Measurements from ENCODE around the gene DKC1. TPM values are rescaled to one million over a fixed set of nuclear protein-coding genes. Genes with fewer than 3 reads are reported as not detected.

The DKC1 gene
- total and polyA plus RNA-seq, 5 donors from 2014 or later: 28.3 to 55.0 (median 39.2) TPM

DNA sequence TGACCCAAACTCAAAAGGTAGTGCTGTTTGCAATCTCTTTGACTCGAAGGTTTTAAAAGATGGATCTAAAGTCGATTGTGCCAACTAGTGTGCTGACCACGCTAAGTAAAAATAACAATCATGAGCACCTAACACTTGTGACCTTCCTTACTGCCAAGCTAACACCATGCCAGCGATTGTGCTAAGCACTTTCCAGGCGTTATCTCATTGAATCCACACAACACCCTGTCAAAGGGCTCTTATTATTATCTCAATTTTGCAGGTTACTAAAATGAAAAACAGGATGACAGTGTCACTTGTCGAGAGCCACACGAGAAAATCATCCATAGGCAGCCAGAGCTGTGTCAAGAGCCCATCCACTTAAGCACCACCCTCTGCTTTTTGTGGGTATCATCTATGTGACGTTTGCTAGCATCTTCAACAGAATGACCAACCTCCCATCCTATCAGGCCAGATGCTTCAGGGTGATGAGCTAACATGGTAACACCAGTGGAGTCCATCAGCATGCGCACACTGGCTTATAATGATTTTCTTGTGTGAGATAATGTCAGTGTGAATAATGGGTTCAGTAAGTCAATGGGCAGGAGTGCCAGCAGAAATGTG, 10.9 kb upstream of the DKC1 start:
- Mint-ChIP-seq H3K4me3 (peak overlapping the region; percentile 14 to 90 (median 84)), H3K9me3 (no peaks in the 10 kb centered on the region), H3K27me3 (peaks cover 5% of the 10 kb centered on the region), H3K4me1 (peaks cover 6 to 17% (median 13%) of the 10 kb centered on the region in 4 donors), H3K27ac (peak overlapping the region in 1 of 3 donors; percentile 49), H3K36me3 (no peaks in the 10 kb centered on the region)
- Histone ChIP-seq H3K36me3 (ENCODE audit: control insufficient read depth, insufficient read depth, low read length) (no peaks in the 10 kb centered on the region), H3K27me3 (ENCODE audit: control insufficient read depth, insufficient read depth, low read length) (no peaks in the 10 kb centered on the region), H3K4me1 (ENCODE audit: control insufficient read depth, insufficient read depth, low read length, poor library complexity, severe bottlenecking) (peaks cover 9% of the 10 kb centered on the region), H3K9me3 (ENCODE audit: control insufficient read depth in 2 of 2, low read length in 2 of 2) (no peaks in the 10 kb centered on the region), H3K4me3 (ENCODE audit: low read depth, low read length) (peak overlapping the region; percentile 44), H3K27ac (ENCODE audit: insufficient read depth, low read length, poor library complexity, severe bottlenecking) (no peak overlapping the region)
- ATAC-seq (ENCODE audit: low read depth in 2 of 2): no peak
- no peak for DNase-seq

DNA sequence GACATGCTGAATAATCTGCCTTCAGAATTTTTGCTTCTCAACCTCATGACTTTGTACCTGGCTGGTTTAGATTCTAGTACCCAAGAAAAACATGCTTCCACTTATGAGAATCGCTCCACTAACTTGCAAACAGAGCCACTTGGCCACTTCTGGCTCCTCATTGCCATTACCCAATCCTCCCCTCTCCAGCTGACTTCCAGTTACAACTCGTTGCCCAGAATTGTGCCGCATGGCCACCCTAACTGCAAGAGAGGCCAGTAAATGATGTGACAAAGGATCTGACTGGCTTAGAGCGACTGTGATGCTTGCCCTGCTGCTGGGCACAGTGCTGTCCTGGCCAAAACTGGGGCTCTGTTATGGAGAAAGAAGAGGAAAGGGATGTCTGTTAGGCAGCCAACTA, 4.0 kb upstream of the DKC1 start:
- H3K27ac Mint-ChIP-seq: no peak overlapping the region
- no peak for DNase-seq
- peaks cover 15% of the 10 kb centered on the region for H3K4me1 ChIP-seq (ENCODE audit: control insufficient read depth, insufficient read depth, low read length, poor library complexity, severe bottlenecking)

DNA sequence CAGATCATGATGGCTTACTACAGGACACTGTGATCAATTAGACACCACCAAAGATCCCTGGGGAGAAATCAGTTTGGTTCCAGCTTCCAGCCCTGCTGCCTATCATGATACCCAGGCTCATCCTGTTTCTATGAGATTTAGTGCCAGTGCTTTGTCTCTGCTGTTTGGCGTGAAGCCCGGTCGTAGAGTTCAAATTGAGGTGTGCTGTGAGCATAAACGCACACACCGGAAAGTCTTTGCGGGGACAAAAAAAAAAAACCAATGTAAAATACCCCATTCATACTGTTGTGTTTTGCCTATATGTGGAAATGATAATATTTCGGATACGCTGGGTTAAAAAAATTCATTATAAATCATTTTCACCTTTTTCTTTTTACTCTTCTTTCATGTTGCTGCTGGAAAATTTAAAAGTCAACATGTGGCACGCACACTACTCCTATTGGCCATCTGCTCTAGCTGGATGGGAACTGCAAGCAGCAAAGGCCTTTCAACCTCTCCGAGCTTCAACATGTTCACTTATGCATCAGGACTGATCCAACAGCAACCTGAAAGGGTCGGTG, 607 bp upstream of the DKC1 start:
- H3K4me1 ChIP-seq (ENCODE audit: control insufficient read depth, insufficient read depth, low read length, poor library complexity, severe bottlenecking): peaks cover 17% of the 10 kb centered on the region
- H3K27me3 ChIP-seq (ENCODE audit: control insufficient read depth, insufficient read depth, low read length): no peaks in the 10 kb centered on the region
- H3K27ac ChIP-seq (ENCODE audit: insufficient read depth, low read length, poor library complexity, severe bottlenecking): peak overlapping the region; percentile 81
- Mint-ChIP-seq H3K9me3 (peaks cover 0 to 2% (median 0%) of the 10 kb centered on the region in 7 donors), H3K27ac (peak overlapping the region; percentile 7 to 87 (median 57)), H3K27me3 (no peaks in the 10 kb centered on the region), H3K36me3 (peaks cover 3% of the 10 kb centered on the region), H3K4me1 (peaks cover 3 to 26% (median 14%) of the 10 kb centered on the region in 4 donors), H3K4me3 (peak overlapping the region; percentile 90 to 98 (median 94))
- peak overlapping the region; percentile 89 for H3K4me3 ChIP-seq (ENCODE audit: low read depth, low read length)
- no peaks in the 10 kb centered on the region for H3K9me3 ChIP-seq (ENCODE audit: control insufficient read depth in 2 of 2, low read length in 2 of 2)
- DNase-seq (no peak), ATAC-seq (ENCODE audit: low read depth in 2 of 2) (no peak)
- peaks cover 22% of the 10 kb centered on the region for H3K36me3 ChIP-seq (ENCODE audit: control insufficient read depth, insufficient read depth, low read length)

More for the DNA sequence above, 4.0 kb upstream of the DKC1 start:
- H3K9me3 Mint-ChIP-seq: no peaks in the 10 kb centered on the region
- H3K36me3 ChIP-seq (ENCODE audit: control insufficient read depth, insufficient read depth, low read length): no peaks in the 10 kb centered on the region
- H3K27me3 Mint-ChIP-seq: no peaks in the 10 kb centered on the region
- H3K9me3 ChIP-seq (ENCODE audit: control insufficient read depth in 2 of 2, low read length in 2 of 2): no peaks in the 10 kb centered on the region
- no peak for ATAC-seq (ENCODE audit: low read depth in 2 of 2)
- peaks cover 0 to 15% (median 6%) of the 10 kb centered on the region in 4 donors for H3K4me1 Mint-ChIP-seq
- no peak overlapping the region for H3K27ac ChIP-seq (ENCODE audit: insufficient read depth, low read length, poor library complexity, severe bottlenecking)
- peak overlapping the region in 1 of 4 donors; percentile 36 for H3K4me3 Mint-ChIP-seq
- H3K4me3 ChIP-seq (ENCODE audit: low read depth, low read length): no peak overlapping the region
- H3K36me3 Mint-ChIP-seq: no peaks in the 10 kb centered on the region
- no peaks in the 10 kb centered on the region for H3K27me3 ChIP-seq (ENCODE audit: control insufficient read depth, insufficient read depth, low read length)

DNA sequence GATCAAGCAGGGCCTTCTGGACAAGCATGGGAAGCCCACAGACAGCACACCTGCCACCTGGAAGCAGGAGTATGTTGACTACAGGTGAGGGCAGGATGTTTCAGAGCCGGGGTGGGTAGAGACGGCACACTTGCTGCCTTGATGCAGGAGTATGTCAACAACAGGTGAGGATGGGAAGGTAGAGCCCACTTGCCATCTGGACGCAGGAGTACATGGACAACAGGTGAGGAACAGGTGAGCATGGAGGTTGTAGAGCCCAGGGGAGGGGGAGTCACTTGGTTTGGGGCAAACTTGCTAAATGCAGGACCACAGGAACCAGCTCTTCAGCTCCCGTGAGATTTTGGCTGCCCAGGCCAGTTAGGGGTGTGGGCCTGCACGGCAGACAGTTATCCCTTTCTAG, 12.0 kb downstream of the DKC1 start:
- H3K27ac Mint-ChIP-seq: no peak overlapping the region
- Histone ChIP-seq H3K9me3 (ENCODE audit: control insufficient read depth in 2 of 2, low read length in 2 of 2) (no peaks in the 10 kb centered on the region), H3K4me3 (ENCODE audit: low read depth, low read length) (no peak overlapping the region), H3K4me1 (ENCODE audit: control insufficient read depth, insufficient read depth, low read length, poor library complexity, severe bottlenecking) (no peaks in the 10 kb centered on the region), H3K36me3 (ENCODE audit: control insufficient read depth, insufficient read depth, low read length) (peaks cover 58% of the 10 kb centered on the region), H3K27ac (ENCODE audit: insufficient read depth, low read length, poor library complexity, severe bottlenecking) (no peak overlapping the region), H3K27me3 (ENCODE audit: control insufficient read depth, insufficient read depth, low read length) (no peaks in the 10 kb centered on the region)
- H3K9me3 Mint-ChIP-seq: no peaks in the 10 kb centered on the region
- no peak for DNase-seq
- H3K27me3 Mint-ChIP-seq: no peaks in the 10 kb centered on the region
- H3K4me1 Mint-ChIP-seq: peaks cover 4 to 15% (median 5%) of the 10 kb centered on the region in 4 donors
- no peak for ATAC-seq (ENCODE audit: low read depth in 2 of 2)
- peaks cover 22% of the 10 kb centered on the region for H3K36me3 Mint-ChIP-seq
- no peak overlapping the region for H3K4me3 Mint-ChIP-seq

DNA sequence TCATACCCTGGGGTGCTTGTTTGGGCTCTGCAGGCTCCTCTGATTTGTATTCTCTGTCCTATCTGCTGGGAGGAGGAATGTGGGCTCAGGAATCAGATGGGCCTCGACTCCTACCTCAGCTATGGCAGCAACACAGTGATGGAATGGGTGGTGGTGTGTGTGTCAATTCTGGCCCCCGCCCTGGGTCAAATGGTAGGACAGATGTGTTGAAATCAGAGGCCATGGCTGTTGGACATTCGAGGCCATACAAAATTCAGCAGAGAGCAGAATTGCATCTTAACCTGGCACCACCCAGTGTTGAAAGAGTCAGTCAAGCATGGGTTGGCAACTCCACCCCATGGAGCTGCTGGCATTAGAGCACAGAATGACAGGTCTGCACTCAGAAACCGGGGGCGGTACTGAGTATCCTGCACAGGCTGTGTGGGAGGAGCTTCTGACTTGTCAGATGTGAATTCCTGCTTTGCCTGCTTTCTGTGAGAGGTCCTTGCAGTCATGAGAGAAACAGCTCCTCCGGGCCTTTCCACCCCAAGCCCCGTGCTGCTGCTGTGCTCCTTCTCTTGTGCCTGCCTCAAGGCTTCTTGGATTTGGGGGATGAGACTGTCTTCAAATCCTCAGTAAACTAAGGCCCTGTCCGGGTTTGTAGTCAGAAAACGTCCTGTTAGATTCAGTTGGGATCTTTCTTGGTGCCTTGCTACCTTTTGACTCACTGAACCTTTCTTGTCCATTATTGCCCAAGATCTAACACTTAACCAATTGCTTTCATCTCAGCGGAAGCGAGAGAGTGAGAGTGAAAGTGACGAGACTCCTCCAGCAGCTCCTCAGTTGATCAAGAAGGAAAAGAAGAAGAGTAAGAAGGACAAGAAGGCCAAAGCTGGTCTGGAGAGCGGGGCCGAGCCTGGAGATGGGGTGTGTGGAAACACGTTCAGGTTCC, 13.0 kb downstream of the DKC1 start:
- Histone ChIP-seq H3K4me1 (ENCODE audit: control insufficient read depth, insufficient read depth, low read length, poor library complexity, severe bottlenecking) (no peaks in the 10 kb centered on the region), H3K4me3 (ENCODE audit: low read depth, low read length) (no peak overlapping the region), H3K27me3 (ENCODE audit: control insufficient read depth, insufficient read depth, low read length) (no peaks in the 10 kb centered on the region), H3K9me3 (ENCODE audit: control insufficient read depth in 2 of 2, low read length in 2 of 2) (no peaks in the 10 kb centered on the region), H3K27ac (ENCODE audit: insufficient read depth, low read length, poor library complexity, severe bottlenecking) (no peak overlapping the region), H3K36me3 (ENCODE audit: control insufficient read depth, insufficient read depth, low read length) (peaks cover 50% of the 10 kb centered on the region)
- Mint-ChIP-seq H3K27me3 (no peaks in the 10 kb centered on the region), H3K36me3 (peaks cover 20% of the 10 kb centered on the region), H3K4me1 (peaks cover 2 to 15% (median 4%) of the 10 kb centered on the region in 4 donors), H3K4me3 (no peak overlapping the region), H3K27ac (peak overlapping the region in 2 of 3 donors; percentile 32 to 89), H3K9me3 (no peaks in the 10 kb centered on the region)
- DNase-seq: peak in 1 of 3 donors; percentile 31
- ATAC-seq (ENCODE audit: low read depth in 2 of 2): peak in 1 of 2 donors; percentile 31

DNA sequence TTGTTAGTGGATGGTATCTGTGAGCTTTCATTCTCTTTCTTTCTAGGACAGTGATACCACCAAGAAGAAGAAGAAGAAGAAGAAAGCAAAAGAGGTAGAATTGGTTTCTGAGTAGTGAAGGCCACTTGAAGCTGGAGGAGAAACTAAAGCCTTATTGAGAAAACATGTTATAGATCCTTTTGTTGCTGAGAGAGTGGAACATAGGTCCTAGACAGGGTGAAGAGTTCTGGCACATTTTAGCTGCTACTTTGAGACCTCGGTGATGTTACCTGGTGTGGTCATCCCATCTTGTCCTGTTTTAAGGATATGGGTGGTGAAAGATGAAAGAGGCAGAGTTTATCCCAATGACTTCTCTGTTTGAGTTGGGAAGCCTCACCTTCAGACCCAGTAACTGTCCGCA, 14.1 kb downstream of the DKC1 start:
- Mint-ChIP-seq H3K27ac (peak overlapping the region in 1 of 3 donors; percentile 9), H3K9me3 (no peaks in the 10 kb centered on the region), H3K4me3 (no peak overlapping the region), H3K4me1 (peaks cover 0 to 15% (median 3%) of the 10 kb centered on the region in 4 donors), H3K36me3 (peaks cover 18% of the 10 kb centered on the region), H3K27me3 (no peaks in the 10 kb centered on the region)
- peaks cover 46% of the 10 kb centered on the region for H3K36me3 ChIP-seq (ENCODE audit: control insufficient read depth, insufficient read depth, low read length)
- H3K4me3 ChIP-seq (ENCODE audit: low read depth, low read length): no peak overlapping the region
- ATAC-seq (ENCODE audit: low read depth in 2 of 2): no peak
- DNase-seq: no peak
- H3K9me3 ChIP-seq (ENCODE audit: control insufficient read depth in 2 of 2, low read length in 2 of 2): no peaks in the 10 kb centered on the region
- H3K27ac ChIP-seq (ENCODE audit: insufficient read depth, low read length, poor library complexity, severe bottlenecking): no peak overlapping the region
- H3K4me1 ChIP-seq (ENCODE audit: control insufficient read depth, insufficient read depth, low read length, poor library complexity, severe bottlenecking): no peaks in the 10 kb centered on the region
- no peaks in the 10 kb centered on the region for H3K27me3 ChIP-seq (ENCODE audit: control insufficient read depth, insufficient read depth, low read length)

DNA sequence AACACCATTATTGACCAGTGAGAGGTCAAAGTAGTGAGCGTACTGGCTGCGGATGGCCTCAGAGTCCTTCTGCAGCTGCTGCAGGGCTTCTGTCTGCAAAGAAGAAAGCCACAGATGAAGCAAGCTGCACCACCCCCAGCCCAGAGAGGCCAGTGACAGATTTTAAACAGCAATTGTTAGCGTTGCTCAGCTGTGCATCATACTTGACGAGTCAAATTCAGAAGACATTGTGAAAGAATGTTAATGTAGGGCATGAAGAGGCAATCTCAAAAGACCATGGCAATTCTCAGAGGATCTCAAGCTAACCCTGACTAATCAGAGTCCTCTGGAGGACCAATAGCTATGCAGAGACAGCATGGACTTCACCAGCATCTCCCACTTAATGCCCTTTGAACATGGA, 16.6 kb downstream of the DKC1 start:
- ATAC-seq (ENCODE audit: low read depth in 2 of 2): no peak

More for the DNA sequence above, 16.6 kb downstream of the DKC1 start:
- Mint-ChIP-seq H3K9me3 (no peaks in the 10 kb centered on the region), H3K36me3 (peaks cover 7% of the 10 kb centered on the region), H3K4me1 (peaks cover 0 to 22% (median 8%) of the 10 kb centered on the region in 4 donors), H3K27me3 (no peaks in the 10 kb centered on the region), H3K4me3 (no peak overlapping the region), H3K27ac (no peak overlapping the region)
- no peak overlapping the region for H3K27ac ChIP-seq (ENCODE audit: insufficient read depth, low read length, poor library complexity, severe bottlenecking)
- H3K4me1 ChIP-seq (ENCODE audit: control insufficient read depth, insufficient read depth, low read length, poor library complexity, severe bottlenecking): no peaks in the 10 kb centered on the region
- H3K4me3 ChIP-seq (ENCODE audit: low read depth, low read length): no peak overlapping the region
- peaks cover 30% of the 10 kb centered on the region for H3K36me3 ChIP-seq (ENCODE audit: control insufficient read depth, insufficient read depth, low read length)
- H3K9me3 ChIP-seq (ENCODE audit: control insufficient read depth in 2 of 2, low read length in 2 of 2): no peaks in the 10 kb centered on the region
- H3K27me3 ChIP-seq (ENCODE audit: control insufficient read depth, insufficient read depth, low read length): no peaks in the 10 kb centered on the region
- no peak for DNase-seq

Data from CD4-positive, CD25-positive, alpha-beta regulatory T cell (primary cell).